Activated CD4-positive, alpha-beta T cell treated with anti-CD3 and anti-CD28 coated beads for 24 hours (primary cell): ENCODE measurements around the gene AVPR2.

ENCODE experiments used
- DNase-seq, 2 donors: peaks; one replicate each; pipeline ENCODE4 v3.0.0-alpha.2; 2020; ENCODE audit warnings: low read depth in 2 of 2

AVPR2 gene

DNA sequence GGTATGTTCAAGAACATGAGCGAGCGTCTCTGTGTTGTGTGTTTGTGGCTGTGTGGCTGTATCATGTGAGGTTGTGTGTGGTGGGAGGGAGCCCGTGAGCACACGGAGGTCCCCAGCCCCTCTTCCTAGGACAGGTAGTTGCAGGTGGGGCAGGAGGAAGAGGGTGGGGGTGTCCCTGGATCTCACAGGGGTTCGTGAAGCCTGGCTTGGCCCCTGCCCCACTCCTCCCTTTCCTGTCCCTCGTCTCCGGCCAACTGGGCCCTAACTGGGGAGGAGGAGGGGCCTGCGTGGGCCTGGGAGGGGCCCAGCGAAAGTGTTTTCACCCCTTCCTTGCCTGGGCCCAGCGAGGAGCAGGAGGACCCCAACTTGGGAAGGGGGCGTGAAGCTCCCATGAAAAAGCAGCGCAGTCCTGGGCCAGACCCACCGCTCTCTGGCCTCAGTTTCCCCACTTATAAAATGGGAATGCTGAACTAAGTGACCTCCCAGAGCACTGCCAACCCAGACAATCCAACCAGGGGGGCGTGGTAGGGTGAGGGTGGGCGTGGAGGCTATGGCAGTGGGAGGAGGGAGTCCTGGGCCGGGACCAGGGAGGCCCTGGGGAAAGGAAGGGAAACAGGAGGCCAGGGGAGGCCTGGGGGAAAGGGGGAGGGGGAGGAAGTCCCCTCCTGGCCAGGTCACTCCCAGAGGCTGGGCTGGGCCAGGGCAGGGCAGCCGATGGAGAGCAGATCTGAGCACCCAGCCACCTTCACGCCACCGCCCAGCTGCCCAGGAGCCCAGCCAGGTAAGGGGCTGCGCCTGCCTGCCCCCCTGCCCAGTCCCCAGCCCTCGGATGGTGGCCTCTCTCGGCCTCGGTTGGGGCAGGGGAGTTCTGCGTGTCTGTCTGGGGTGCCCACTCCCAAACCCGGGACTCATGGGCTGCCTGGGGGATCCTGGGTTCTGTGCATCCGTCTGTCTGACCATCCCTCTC lies at the start of gene AVPR2:
Gene AVPR2 (plus strand): TSS at position 683 of the 967 bp plus-strand sequence. CDS start 473 bp downstream, outside the sequence.
- no peak for DNase-seq

- DNase-seq = no peak
Measured at GRCh38 chrX:153854702-153855101, 49.8 kb upstream of the AVPR2 start.

GRCh38 chrX:153857348-153857903 lies 47.0 kb upstream of the AVPR2 start:
- no peak for DNase-seq

DNA sequence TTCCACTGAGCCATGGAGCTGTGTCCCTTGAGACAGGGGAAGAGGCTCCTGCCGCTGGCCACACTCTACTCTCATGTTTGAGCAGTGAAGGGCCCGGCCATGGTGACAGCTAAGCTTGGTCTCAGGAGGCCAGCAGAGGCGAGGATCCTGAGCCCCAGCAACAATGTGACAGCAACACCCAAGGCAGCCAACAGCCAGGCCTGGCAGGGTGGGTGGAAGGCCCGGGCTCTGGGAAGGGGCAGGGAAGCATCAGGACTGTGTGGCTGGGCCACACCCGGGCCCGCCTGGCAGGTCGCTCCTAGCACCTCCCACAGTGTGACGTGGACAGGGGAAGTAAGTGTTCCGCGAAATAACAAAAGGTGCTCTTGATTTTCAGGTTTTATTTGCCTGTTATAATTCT lies 43.3 kb upstream of the AVPR2 start:
- no peak for DNase-seq

- no peak for DNase-seq
Measured at GRCh38 chrX:153861733-153862310, 42.7 kb upstream of the AVPR2 start.

GRCh38 chrX:153862369-153863250 lies 41.9 kb upstream of the AVPR2 start:
- DNase-seq = no peak

- DNase-seq = no peak
Measured at GRCh38 chrX:153863251-153863991, 41.1 kb upstream of the AVPR2 start.

DNA sequence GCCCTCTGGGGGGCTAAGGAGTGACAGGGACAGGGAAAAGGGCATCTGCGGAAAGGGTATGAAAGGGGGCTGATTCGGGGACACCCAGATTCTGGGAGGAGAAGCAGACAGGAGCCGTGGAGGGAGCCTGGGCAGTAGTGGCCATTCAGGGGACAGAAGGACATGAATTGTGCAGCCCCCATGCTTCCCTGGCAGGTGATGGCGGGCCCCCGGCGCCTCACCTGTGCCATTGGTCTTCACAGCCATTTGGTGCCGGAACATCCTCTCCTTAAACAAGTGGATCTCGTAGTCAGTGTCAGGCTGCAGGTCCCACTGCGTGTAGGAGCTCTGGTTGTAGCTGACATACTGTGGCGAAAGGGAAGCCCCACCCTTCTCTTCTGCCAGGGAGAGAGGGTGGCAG lies 40.4 kb upstream of the AVPR2 start:
- no peak for DNase-seq

GRCh38 chrX:153864561-153865320 lies 39.7 kb upstream of the AVPR2 start:
- no peak for DNase-seq

GRCh38 chrX:153865321-153865580 lies 39.2 kb upstream of the AVPR2 start:
- no peak for DNase-seq

DNA sequence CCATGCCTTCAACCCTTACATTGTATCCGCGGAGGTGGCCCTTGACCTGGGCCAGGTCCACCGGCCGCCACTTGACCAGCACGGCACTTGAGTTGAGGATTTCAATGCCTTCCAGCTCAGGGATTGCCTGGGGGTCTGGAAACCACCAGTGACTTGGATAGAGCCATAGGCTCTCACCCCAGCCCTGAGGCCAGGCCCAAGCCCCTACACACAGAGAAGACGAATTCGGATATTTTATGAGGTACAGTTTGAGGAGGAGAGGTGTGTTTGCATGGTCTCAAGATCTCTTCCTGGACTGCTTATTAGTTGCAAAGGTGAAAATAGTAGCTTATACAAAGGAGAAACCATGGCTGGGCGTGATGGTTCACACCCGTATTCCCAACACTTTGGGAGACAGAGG lies 38.8 kb upstream of the AVPR2 start:
- no peak for DNase-seq

DNA sequence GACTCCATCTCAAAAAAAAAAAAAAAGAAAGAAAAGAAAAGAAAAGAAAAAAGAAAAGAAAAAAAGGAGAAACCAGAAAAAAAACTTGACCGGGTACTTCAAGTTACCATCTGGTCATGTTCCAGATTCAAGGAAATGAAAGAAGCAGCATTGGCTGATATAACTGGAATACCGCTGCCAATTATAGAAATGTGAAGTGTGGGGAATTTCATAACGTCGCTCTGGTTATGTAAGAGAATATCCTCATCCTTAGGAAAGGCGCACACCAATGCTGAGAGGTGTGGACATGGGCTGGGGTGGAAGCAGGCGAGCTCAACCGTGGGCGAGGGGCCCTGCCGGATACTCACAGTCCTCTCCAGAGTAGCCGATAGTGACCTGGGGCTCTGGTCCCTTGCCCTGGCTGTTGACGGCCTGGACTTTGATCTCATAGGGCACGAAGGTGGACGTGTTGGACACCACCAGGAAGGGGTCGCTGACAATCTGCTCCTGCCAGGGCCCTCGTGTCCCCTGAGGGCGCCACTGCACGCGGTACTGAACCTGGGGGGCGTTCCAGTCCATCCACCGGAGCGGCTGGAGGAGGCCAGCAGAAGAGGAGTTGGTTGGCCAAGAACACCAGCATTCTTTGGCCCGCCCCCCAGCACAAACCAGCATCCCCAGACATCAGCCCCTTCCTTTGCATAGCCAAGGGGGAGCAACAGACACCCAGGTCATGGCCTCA lies 38.0 kb upstream of the AVPR2 start:
- DNase-seq = no peak

DNA sequence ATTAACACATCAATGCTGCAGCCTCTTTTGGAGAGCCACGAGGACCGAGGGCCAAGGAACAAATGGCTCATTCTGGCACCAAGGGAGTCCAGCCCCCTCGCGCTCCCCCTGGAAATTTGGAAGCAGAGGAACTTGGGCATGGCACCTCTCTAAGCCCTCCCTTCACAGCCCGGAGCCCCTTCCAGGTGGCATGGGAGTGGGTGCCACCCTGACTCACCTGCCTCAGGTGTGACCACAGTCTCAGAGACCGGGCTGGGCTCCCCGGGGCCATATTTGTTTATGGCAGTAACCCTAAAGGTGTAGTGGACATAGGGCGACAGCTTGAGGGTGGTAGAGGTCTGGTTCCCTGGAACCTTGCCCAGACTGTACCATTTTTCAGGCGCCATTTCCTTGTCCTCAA lies 37.3 kb upstream of the AVPR2 start:
- DNase-seq = no peak

DNA sequence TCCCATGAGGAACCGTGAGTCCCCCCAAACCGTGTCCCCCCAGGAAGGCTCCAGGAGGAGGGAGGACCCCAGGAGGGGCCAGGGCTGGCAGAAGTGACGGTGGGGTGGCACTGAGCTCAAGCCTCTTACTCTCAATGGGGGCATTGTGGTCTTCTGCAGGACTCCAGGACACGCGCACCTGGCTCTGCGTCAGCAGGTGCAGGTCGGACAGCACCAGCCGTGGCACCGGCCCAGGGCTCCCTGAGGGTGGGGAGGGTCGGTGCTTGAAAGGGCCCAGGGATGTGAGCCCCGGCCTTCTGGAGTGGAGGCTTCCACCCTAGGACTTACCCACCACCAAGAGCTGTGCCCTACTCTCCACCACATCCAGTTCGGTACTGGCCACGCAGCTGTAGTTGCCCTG lies 36.8 kb upstream of the AVPR2 start:
- no peak for DNase-seq

- no peak for DNase-seq
Measured at GRCh38 chrX:153868576-153869472, 35.6 kb upstream of the AVPR2 start.

DNA sequence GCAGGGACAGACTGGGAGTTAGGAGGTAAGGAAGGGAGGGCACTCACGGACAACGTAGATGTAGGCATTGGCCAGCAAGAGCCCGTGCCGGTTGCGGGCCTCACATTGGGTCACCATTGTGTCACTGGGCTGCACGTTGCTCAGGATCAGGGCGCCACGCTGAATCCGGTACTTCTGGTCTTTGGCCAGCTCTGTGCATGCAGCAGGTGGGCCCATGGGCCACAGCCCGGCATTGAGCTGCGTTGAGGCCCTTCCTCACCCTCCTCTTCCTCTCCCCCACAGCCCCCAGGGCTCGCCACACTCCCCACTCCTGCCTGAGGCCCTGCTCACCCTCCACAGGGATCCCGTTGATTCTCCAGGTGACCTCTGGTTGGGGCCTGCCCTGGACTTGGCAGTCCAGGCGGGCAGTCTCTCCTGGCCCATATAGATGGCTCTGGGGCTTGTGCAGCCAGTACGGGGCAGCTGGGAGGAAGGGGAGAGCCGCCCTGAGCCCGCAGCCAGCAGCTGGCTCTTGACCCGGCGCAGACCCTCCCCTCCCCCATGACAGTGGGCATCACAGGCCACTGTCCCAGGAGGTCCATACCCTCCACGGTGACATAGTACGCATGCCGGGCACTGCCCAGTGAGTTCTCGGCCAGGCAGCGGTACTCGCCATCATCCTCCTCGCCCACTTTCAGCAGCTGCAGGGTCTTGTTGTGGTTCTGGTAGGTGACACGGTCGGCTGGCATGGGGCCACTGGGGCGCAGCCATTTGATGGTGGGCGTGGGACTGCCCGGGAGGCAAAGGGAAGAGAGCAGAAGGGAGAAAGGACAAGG lies 34.8 kb upstream of the AVPR2 start:
- DNase-seq = no peak

GRCh38 chrX:153870288-153870690 lies 34.2 kb upstream of the AVPR2 start:
- DNase-seq = no peak

DNA sequence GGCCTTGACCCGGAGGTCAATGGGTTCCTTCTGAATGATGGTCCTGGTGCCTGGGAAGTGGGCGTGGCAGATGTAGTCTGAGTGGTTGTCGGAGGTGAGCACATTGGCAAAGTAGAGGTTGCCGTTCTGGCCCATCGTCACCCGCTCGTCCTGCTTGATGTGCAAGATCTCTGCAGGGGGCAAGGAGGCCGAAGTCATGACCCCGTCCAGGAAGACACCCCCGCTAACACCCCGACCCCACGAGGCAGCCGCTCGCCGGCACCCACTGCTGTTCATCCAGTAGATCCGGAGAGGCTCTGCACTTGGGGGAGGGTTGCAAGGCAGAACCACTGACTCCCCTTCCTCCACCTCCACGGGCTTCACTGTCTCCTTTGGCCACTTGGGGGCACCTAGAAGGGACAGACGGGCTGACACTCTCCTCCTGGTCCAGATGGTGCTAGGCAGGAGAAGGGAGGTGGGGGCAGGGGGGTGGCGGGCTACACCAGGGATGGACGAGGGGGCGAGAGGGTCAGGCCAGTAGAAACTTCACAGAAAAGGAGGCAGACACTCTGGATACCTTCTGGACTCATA lies 33.6 kb upstream of the AVPR2 start:
- no peak for DNase-seq
